ENCODE data around the gene CHST8. TPM values are rescaled to one million over a fixed set of nuclear protein-coding genes. Genes with fewer than 3 reads are reported as not detected.

Gene CHST8
- total and polyA plus RNA-seq, 5 donors, result 0.15 to 0.63 (median 0.37) TPM; not detected in 1

GRCh38 chr19:33628921-33629825 lies 7.4 kb downstream of the CHST8 start:
- ATAC-seq (no peak), DNase-seq (no peak)
- H3K27ac ChIP-seq (ENCODE audit: low read length), result no peak overlapping the region
- H3K9me3 ChIP-seq (ENCODE audit: control insufficient read depth, low read length), result no peaks in the 10 kb centered on the region
- no peaks in the 10 kb centered on the region for H3K4me1 ChIP-seq (ENCODE audit: control insufficient read depth, insufficient read depth, low read length)
- no peaks in the 10 kb centered on the region for H3K27me3 ChIP-seq (ENCODE audit: control insufficient read depth, insufficient read depth)
- no peak overlapping the region for H3K4me3 ChIP-seq (ENCODE audit: low read length)
- 71% methylated on average over 13 of the region's 13 CpGs for WGBS
- intact Hi-C loops (cut with DNase I), result no loop called here

- H3K9me3 ChIP-seq (ENCODE audit: control insufficient read depth, low read length), result no peaks in the 10 kb centered on the region
- intact Hi-C loops (cut with DNase I), result no loop called here
- no peaks in the 10 kb centered on the region for H3K27me3 ChIP-seq (ENCODE audit: control insufficient read depth, insufficient read depth)
- ATAC-seq (no peak), DNase-seq (no peak)
- no peaks in the 10 kb centered on the region for H3K4me1 ChIP-seq (ENCODE audit: control insufficient read depth, insufficient read depth, low read length)
- WGBS, result 82% methylated on average over 9 of the region's 9 CpGs
- H3K4me3 ChIP-seq (ENCODE audit: low read length), result no peak overlapping the region
- no peak overlapping the region for H3K27ac ChIP-seq (ENCODE audit: low read length)
These were observed 8.1 kb downstream of the CHST8 start for GRCh38 chr19:33629826-33630375.

- 65% methylated on average over 13 of the region's 13 CpGs for WGBS
- Histone ChIP-seq H3K4me3 (ENCODE audit: low read length) (no peak overlapping the region), H3K27me3 (ENCODE audit: control insufficient read depth, insufficient read depth) (no peaks in the 10 kb centered on the region), H3K27ac (ENCODE audit: low read length) (no peak overlapping the region), H3K9me3 (ENCODE audit: control insufficient read depth, low read length) (no peaks in the 10 kb centered on the region), H3K4me1 (ENCODE audit: control insufficient read depth, insufficient read depth, low read length) (no peaks in the 10 kb centered on the region)
- intact Hi-C loops (cut with DNase I), result no loop called here
- DNase-seq, result no peak
- no peak for ATAC-seq
These were observed 9.3 kb downstream of the CHST8 start for GRCh38 chr19:33630880-33631608.

- WGBS, result 62% methylated on average over 6 of the region's 6 CpGs
- intact Hi-C loops (cut with DNase I), result no loop called here
- Histone ChIP-seq H3K27me3 (ENCODE audit: control insufficient read depth, insufficient read depth) (no peaks in the 10 kb centered on the region), H3K27ac (ENCODE audit: low read length) (no peak overlapping the region), H3K9me3 (ENCODE audit: control insufficient read depth, low read length) (no peaks in the 10 kb centered on the region), H3K4me3 (ENCODE audit: low read length) (no peak overlapping the region), H3K4me1 (ENCODE audit: control insufficient read depth, insufficient read depth, low read length) (no peaks in the 10 kb centered on the region)
- DNase-seq (no peak), ATAC-seq (no peak)
These were observed 9.8 kb downstream of the CHST8 start for GRCh38 chr19:33631609-33631973.

- Histone ChIP-seq H3K27me3 (ENCODE audit: control insufficient read depth, insufficient read depth) (no peaks in the 10 kb centered on the region), H3K4me1 (ENCODE audit: control insufficient read depth, insufficient read depth, low read length) (no peaks in the 10 kb centered on the region), H3K9me3 (ENCODE audit: control insufficient read depth, low read length) (no peaks in the 10 kb centered on the region)
These were observed 12.8 kb downstream of the CHST8 start for GRCh38 chr19:33634361-33635091.

GRCh38 chr19:33638167-33639034 lies 16.6 kb downstream of the CHST8 start:
- H3K9me3 ChIP-seq (ENCODE audit: control insufficient read depth, low read length), result no peaks in the 10 kb centered on the region

More at GRCh38 chr19:33634361-33635091, 12.8 kb downstream of the CHST8 start:
- H3K27ac ChIP-seq (ENCODE audit: low read length), result no peak overlapping the region
- intact Hi-C loops (cut with DNase I), result no loop called here
- DNase-seq (no peak), ATAC-seq (no peak)
- H3K4me3 ChIP-seq (ENCODE audit: low read length), result no peak overlapping the region
- 71% methylated on average over 14 of the region's 14 CpGs for WGBS

GRCh38 chr19:33639035-33639681 lies 17.4 kb downstream of the CHST8 start:
- ATAC-seq, result no peak
- Histone ChIP-seq H3K4me3 (ENCODE audit: low read length) (no peak overlapping the region), H3K27ac (ENCODE audit: low read length) (no peak overlapping the region), H3K27me3 (ENCODE audit: control insufficient read depth, insufficient read depth) (no peaks in the 10 kb centered on the region), H3K9me3 (ENCODE audit: control insufficient read depth, low read length) (no peaks in the 10 kb centered on the region), H3K4me1 (ENCODE audit: control insufficient read depth, insufficient read depth, low read length) (no peaks in the 10 kb centered on the region)
- WGBS, result 54% methylated on average over 14 of the region's 14 CpGs
- intact Hi-C loops (cut with DNase I), result no loop called here
- no peak for DNase-seq

More at GRCh38 chr19:33638167-33639034, 16.6 kb downstream of the CHST8 start:
- H3K4me1 ChIP-seq (ENCODE audit: control insufficient read depth, insufficient read depth, low read length), result no peaks in the 10 kb centered on the region
- intact Hi-C loops (cut with DNase I), result no loop called here
- no peaks in the 10 kb centered on the region for H3K27me3 ChIP-seq (ENCODE audit: control insufficient read depth, insufficient read depth)
- 25% methylated on average over 15 of the region's 15 CpGs for WGBS
- no peak for DNase-seq
- no peak overlapping the region for H3K27ac ChIP-seq (ENCODE audit: low read length)
- ATAC-seq, result no peak
- H3K4me3 ChIP-seq (ENCODE audit: low read length), result no peak overlapping the region

GRCh38 chr19:33640773-33641172 lies 19.0 kb downstream of the CHST8 start:
- Histone ChIP-seq H3K27ac (ENCODE audit: low read length) (no peak overlapping the region), H3K27me3 (ENCODE audit: control insufficient read depth, insufficient read depth) (no peaks in the 10 kb centered on the region), H3K4me3 (ENCODE audit: low read length) (no peak overlapping the region), H3K4me1 (ENCODE audit: control insufficient read depth, insufficient read depth, low read length) (no peaks in the 10 kb centered on the region), H3K9me3 (ENCODE audit: control insufficient read depth, low read length) (no peaks in the 10 kb centered on the region)
- DNase-seq (no peak), ATAC-seq (no peak)
- WGBS, result 68% methylated on average over 9 of the region's 9 CpGs
- intact Hi-C loops (cut with DNase I), result no loop called here

GRCh38 chr19:33641261-33641660 lies 19.5 kb downstream of the CHST8 start:
- H3K9me3 ChIP-seq (ENCODE audit: control insufficient read depth, low read length), result no peaks in the 10 kb centered on the region
- no peaks in the 10 kb centered on the region for H3K27me3 ChIP-seq (ENCODE audit: control insufficient read depth, insufficient read depth)
- intact Hi-C loops (cut with DNase I), result no loop called here
- no peak overlapping the region for H3K27ac ChIP-seq (ENCODE audit: low read length)
- WGBS, result 76% methylated on average over 5 of the region's 5 CpGs
- no peaks in the 10 kb centered on the region for H3K4me1 ChIP-seq (ENCODE audit: control insufficient read depth, insufficient read depth, low read length)
- ATAC-seq (no peak), DNase-seq (no peak)
- no peak overlapping the region for H3K4me3 ChIP-seq (ENCODE audit: low read length)

All from right cardiac atrium (tissue), 5 donors.